HG03139 (cell line): ENCODE results near the gene TOMM20.
A peak's percentile ranks its signal among the peaks of the same experiment; 100 is the strongest.
"Not testable (repeated sequence)": the region's sequence is repeated elsewhere in the genome, so short reads cannot be mapped to it uniquely, and the experiment has no call there.

Source experiments
- ATAC-seq: cut with Tn5 transposase; IDR thresholded peaks from one replicate; pipeline ENCODE4 v1.9.1; 2021; ENCODE audit not compliant: unreplicated experiment

TOMM20 gene

DNA sequence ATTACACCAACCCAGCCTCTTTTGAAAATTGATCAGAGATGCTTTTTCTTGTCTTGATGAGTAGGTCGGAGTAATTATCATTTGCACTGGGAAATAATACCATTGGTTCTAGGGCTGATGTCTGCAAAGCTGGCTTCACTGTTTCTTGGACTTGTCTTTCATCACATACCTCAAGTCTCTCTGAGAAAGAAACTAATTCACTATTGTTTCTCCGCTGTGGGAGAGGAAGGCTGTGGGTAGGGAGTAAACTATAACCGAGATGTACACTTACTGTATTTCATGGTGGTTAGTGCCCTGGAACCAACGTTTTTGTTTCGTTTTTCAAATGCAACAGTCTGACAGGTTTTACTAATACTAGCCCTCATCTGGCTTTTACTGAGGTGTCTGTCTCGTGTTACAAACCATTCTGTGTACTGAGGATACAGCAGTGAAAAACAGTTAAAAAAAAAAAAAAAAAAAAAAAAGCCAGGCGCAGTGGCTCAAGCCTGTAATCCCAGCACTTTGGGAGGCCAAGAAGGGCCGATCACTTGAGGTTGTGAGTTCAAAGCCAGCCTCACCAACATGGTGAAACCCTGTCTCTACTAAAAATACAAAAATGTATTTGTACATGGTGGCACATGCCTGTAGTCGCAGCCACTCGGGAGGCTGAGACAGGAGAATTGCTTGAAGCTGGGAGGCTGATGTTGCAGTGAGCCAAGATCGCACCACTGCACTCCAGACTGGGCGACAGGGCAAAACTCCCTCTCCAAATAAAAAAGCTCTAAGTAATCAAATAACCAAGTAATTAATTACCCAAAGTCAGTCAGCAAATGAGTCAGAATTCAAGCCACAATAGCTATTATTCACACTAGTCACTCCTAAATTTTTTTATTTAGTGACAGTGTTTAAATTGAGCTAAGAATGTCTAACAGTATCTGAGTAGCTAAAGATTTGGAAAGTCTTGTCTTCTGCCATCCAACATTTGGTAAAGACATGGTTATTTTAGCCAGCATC lies 23.3 kb downstream of the TOMM20 start:
- peak; percentile 74 for ATAC-seq

GRCh38 chr1:235102993-235103411 lies 25.6 kb downstream of the TOMM20 start:
- ATAC-seq = no peak

DNA sequence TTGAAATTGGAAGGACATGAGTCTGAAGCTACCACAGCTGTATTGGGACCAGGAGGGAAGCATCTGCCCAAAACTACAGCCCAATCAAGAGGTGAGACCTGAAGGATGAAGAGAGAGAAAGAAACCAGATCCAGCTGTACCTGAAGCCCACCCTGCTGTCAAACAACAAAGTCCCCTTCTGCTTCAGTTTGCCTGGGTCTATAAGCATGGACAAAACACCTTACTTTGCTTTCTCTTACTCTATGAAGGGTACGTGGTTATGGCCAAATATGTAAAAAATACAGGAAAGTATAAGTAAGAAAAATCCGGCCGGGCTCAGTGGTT lies 26.4 kb downstream of the TOMM20 start:
- ATAC-seq = no peak

DNA sequence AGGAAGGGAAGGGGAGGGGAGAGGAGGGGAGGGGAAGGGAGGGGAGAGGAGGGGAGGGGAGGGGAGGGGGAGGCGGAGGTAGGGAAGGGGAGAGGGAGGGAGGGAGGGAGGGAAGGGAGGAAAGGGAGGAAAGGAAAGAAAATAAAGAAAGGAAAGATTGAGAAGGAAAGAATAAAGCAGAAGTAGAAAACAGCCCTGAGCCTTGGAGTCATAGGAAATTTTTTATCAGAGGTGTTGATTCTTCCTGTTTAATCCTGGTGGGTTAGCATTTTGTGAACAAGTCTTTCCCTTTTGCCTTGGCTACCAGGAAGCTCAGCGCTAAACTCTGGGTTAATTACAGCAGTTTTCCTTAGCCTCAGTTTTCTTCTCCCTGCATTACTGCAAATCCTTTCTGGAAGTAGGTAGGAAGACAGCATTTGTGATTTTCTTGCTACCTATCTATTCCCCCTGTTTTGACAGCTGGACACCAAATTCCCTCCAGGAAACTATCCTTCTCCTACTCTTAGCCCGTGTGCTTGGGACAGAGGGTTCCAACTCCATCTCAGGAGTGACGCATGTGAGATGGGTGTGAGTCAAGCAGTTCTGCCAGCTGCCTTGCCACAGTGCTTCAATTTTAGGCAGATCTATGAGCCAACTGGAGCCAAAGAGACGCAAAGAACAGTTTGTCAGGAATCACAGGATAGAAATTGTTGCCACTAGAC lies 26.9 kb downstream of the TOMM20 start:
- ATAC-seq = no peak

DNA sequence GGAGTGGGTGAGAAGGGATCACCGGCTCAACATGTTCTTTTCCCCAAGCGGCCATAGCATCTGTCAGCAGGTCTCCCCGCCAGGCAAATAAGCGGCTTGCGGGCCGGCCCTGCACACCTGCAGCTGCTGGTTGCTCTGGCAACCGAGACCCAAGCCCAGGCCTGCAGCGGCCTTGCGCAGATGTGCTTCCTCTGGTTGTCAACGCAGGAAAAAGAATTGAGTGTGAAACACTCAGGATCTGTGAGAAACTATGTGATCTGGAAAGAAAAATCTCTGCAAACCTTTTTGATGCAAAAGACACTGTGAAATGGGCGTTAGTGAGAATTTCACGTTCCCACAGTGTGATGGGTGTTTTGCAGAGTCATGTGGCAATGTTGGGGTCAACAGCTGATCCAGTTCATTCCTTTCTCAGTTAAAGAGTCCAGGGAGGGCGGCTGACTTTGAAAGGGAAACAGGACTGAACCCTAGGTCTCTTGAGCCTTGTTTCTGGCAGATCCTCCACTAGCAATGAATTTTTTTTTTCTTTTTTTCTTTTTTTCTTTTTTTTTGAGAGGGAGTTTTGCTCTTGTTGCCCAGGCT lies 28.4 kb downstream of the TOMM20 start:
- ATAC-seq = no peak

DNA sequence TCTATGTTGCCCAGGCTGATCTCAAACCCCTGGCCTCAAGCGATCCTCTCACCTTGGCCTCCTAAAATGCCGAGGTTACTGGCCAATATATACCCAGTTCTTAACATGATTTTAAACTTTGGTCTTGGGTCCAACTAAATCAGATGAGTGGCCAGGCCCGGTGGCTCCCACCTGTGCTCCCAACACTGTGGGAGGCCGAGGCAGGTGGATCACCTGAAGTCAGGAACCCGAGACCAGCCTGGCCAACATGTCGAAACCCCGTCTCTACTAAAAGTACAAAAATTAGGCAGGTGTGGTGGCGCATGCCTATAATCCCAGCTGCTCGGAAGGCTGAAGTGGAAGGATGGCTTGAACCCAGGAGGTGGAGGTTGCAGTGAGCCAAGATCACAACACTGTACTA lies 29.6 kb downstream of the TOMM20 start:
- ATAC-seq = no peak

- no peak for ATAC-seq
Measured at GRCh38 chr1:235098547-235098946, 30.1 kb downstream of the TOMM20 start.

DNA sequence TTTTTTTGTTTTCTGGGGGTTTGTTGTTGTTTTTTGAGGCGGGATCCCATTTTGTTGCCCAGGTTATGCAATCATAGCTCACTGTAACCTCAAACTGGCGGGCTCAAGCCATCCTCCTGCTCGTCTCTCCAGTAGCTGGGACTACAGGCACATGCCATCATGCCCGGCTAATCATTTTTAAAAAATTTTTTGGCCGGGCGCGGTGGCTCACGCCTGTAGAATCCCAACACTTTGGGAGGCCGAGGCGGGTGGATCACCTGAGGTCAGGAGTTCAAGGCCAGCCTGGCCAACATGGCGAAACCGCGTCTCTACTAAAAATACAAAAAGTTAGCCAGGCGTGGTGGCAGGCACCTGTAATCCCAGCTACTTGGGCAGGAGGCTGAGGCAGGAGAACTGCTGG lies 31.1 kb downstream of the TOMM20 start:
- not testable (repeated sequence) for ATAC-seq

DNA sequence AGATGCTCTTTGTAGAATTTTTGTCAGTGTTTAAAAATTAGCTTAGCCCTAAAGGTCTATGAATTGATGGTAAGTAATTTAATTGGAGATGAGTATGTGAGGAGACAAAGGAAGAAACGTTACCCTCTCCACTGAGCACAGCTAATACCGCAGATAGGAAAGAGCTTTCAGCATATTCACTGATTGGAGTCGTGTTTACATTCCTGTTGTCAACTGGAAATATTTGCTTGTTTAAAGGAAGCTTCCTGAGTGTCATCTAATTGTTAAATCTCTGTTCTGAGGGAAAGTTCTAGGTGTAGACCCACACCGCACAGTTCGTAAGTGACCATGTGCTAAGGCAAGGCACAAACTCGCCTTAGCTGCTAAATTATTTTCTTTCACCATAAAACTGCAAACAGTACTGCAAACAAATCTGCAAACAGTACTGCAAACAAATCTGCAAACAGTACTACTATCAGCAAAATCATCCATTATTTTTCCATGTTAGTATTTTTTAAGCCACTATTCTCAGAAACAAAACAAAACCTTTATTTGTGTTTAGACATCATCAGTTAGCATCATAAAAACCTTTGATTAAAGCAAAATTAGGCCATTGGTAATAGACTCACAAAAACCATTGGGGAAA lies 32.6 kb downstream of the TOMM20 start:
- no peak for ATAC-seq

- ATAC-seq = peak; percentile 67
Measured at GRCh38 chr1:235093696-235094592, 34.7 kb downstream of the TOMM20 start.

DNA sequence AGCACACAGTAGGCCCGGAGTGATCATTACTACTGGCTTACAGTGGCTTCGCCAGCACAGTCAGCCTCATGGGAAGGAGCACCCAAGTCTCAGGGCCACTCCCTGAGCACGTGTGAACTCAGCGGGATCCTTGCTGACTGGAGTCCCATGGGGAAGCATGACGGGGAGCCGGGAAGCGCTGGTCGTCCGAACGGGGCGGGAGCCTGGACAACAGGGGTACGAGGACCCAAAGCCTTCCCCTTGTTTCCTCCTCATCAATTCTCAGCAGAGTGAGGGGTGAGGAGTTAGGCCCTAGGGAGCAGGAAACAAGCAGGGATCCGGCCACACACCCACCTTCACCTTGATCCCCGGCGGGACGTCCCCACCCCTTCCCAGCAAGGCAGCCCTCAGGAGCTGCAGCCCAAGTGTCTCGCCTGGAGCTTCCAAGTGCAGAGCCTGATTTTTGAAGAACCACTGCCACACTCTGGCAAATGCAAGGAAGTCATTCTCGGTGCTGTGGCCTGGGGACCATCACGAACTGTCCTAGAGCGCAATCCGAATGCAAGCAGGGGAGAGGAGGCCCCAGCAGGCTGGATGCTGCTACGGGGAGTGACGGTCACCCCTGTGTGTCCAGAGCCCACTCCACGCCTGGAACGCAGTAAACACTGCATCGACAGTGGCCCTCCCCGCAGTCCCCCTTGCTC lies 35.5 kb downstream of the TOMM20 start:
- no peak for ATAC-seq

- not testable (repeated sequence) for ATAC-seq
Measured at GRCh38 chr1:235092415-235092814, 36.2 kb downstream of the TOMM20 start.

DNA sequence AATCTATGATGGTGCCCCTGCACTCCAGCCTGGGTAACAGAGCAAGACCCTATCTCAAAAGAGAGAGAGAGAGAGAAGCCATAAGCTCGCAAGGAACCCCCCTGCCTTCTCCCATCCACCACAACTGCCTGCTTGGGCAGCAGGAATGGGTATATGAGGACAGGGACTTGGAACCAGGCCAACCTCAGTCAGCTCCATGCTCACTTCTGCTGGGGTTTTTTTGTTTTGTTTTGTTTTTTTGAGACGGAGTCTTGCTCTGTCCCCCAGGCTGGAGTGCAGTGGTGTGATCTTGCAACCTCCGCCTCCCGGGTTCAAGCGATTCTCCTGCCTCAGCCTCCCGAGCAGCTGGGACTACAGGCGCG lies 36.6 kb downstream of the TOMM20 start:
- ATAC-seq = not testable (repeated sequence)

GRCh38 chr1:235091319-235092044 lies 37.2 kb downstream of the TOMM20 start:
- ATAC-seq = not testable (repeated sequence)

GRCh38 chr1:235090406-235091069 lies 38.1 kb downstream of the TOMM20 start:
- no peak for ATAC-seq

GRCh38 chr1:235088907-235089306 lies 39.7 kb downstream of the TOMM20 start:
- ATAC-seq = no peak

DNA sequence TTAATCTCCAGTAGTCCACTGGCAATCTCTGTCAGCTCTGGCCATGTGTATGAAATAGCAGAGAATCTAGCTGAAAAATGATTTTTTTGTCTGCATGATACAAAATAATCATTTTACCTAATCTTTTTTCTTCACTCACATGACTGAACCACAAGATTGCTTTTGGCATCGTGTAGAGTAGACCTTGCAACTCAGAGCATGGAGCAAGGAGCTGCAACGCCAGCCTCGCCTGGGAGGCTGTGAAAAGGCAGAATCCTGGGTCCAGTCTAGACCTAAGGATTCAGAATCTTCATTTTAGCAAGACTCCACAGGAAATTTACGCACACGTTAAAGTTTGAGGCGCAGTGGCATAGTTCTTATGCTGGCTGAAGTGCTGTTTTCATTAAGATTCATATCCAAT lies 40.2 kb downstream of the TOMM20 start:
- ATAC-seq = no peak

DNA sequence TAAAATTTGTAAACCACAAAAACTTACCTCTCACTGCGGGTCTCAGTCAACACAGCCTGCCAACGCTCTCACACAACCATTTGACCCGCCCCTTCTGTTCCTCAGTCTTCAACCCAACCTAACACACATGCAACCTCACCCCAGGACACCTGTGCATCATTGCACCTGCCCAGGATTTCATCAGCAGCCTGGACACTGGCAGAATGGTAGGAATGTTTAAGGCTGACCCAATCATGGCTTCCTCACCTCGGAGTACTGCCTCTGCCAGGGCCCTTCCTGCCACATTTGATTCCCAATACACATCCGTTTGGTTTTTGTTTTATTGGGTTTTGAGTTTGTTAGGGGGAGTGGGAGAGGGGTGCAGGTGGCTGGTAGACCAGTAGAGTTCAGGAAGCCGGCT lies 40.7 kb downstream of the TOMM20 start:
- no peak for ATAC-seq
